ENCODE results near the gene STON2. TPM values are rescaled to one million over a fixed set of nuclear protein-coding genes. Genes with fewer than 3 reads are reported as not detected.

Gene STON2, protein sequence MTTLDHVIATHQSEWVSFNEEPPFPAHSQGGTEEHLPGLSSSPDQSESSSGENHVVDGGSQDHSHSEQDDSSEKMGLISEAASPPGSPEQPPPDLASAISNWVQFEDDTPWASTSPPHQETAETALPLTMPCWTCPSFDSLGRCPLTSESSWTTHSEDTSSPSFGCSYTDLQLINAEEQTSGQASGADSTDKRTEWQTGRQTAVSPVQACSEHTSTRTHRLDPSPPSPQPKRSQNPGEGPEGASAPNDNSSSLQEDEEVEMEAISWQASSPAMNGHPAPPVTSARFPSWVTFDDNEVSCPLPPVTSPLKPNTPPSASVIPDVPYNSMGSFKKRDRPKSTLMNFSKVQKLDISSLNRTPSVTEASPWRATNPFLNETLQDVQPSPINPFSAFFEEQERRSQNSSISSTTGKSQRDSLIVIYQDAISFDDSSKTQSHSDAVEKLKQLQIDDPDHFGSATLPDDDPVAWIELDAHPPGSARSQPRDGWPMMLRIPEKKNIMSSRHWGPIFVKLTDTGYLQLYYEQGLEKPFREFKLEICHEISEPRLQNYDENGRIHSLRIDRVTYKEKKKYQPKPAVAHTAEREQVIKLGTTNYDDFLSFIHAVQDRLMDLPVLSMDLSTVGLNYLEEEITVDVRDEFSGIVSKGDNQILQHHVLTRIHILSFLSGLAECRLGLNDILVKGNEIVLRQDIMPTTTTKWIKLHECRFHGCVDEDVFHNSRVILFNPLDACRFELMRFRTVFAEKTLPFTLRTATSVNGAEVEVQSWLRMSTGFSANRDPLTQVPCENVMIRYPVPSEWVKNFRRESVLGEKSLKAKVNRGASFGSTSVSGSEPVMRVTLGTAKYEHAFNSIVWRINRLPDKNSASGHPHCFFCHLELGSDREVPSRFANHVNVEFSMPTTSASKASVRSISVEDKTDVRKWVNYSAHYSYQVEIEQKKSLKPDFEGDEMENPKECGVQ
- 1.3 to 1.8 TPM (median 1.5 TPM) in 5 replicates for total RNA-seq (2022; extraction: Qiagen RNA extraction)

GRCh38 chr14:81400202-81400678 is at the start of gene STON2:
TSS of gene STON2 (minus strand) at chr14:81400324. CDS start at chr14:81398382, 1,942 bp downstream.

GRCh38 chr14:81220830-81221578 is 179.1 kb downstream of the STON2 start, which contains the start of gene GTF2A1:
TSS of gene GTF2A1 (minus strand) at chr14:81220959. CDS start at chr14:81220518, 441 bp downstream.

Other genes with a start within 250 kb of the STON2 start
- gene GTF2A1, start 179.4 kb downstream of the STON2 start, total RNA-seq (2022; extraction: Qiagen RNA extraction), result 10.7 to 15.4 TPM (median 12.9 TPM) in 5 replicates
- 15.7 to 27.8 TPM (median 21.8 TPM) in 5 replicates for gene SEL1L, start 133.5 kb upstream of the STON2 start, total RNA-seq (2022; extraction: Qiagen RNA extraction)